OCI-LY7 (cell line): ENCODE results near the gene FAM200A. TPM values are rescaled to one million over a fixed set of nuclear protein-coding genes. Genes with fewer than 3 reads are reported as not detected.

Experiments
- BruUV-seq: library from RNA; stranded (reverse); fragments of 400-500 nt; replicated peaks from 2 replicates; lab custom pipeline; 2021; lab: Mats Ljungman, UMichigan
- CTCF ChIA-PET: fragments of 300-600 bp; sonication (Branson Sonifier 250); formaldehyde crosslinking; loops from one replicate; lab custom pipeline; 2022; ENCODE audit warnings: antibody characterized with exemption; ENCODE audit not compliant: unreplicated experiment; lab: Charles Lee
- POLR2A ChIA-PET: fragments of 300-600 bp; sonication (Branson Sonifier 250); formaldehyde crosslinking; loops from one replicate; lab custom pipeline; 2022; ENCODE audit warnings: antibody characterized with exemption; lab: Charles Lee
- DNase-seq: peaks from one replicate; pipeline ENCODE4 v3.0.0-alpha.2; 2015; ENCODE audit warnings: low spot score
- H2AFZ ChIP-seq: fragments of 200-600 bp; sonication (generic), shearing (Covaris generic); 2 replicates; pipeline ENCODE4 v1.6.1; 2014; ENCODE audit warnings: mild to moderate bottlenecking, antibody characterized with exemption, low read length, moderate library complexity
- H3K27ac ChIP-seq: fragments of 200-600 bp; sonication (generic); 2 replicates; pipeline ENCODE4 v1.5.1; 2014; ENCODE audit warnings: mixed run types, low read depth, mild to moderate bottlenecking, moderate library complexity, low read length, inconsistent platforms; ENCODE audit not compliant: poor library complexity, severe bottlenecking
- H3K36me3 ChIP-seq: fragments of 200-600 bp; sonication (generic); 2 replicates; pipeline ENCODE4 v1.6.1; 2014; ENCODE audit warnings: mild to moderate bottlenecking, antibody characterized with exemption, low read length, moderate library complexity, mixed read lengths; ENCODE audit not compliant: insufficient read depth
- H3K4me1 ChIP-seq: fragments of 200-600 bp; sonication (generic); 2 replicates; pipeline ENCODE4 v1.5.1; 2014; ENCODE audit warnings: mild to moderate bottlenecking, low read length; ENCODE audit not compliant: insufficient read depth, poor library complexity, severe bottlenecking
- H3K4me2 ChIP-seq: fragments of 200-600 bp; sonication (generic); 2 replicates; pipeline ENCODE4 v1.6.1; 2014; ENCODE audit warnings: mild to moderate bottlenecking, low read length
- H3K4me3 ChIP-seq: fragments of 200-600 bp; sonication (generic); 2 replicates; pipeline ENCODE4 v1.5.1; 2014; ENCODE audit warnings: mild to moderate bottlenecking, low read depth, low read length; ENCODE audit not compliant: poor library complexity, severe bottlenecking
- H3K79me2 ChIP-seq: fragments of 200-600 bp; sonication (generic); 2 replicates; pipeline ENCODE4 v1.6.1; 2016; ENCODE audit warnings: low read depth, mild to moderate bottlenecking, low read length, moderate library complexity, mixed read lengths; ENCODE audit not compliant: insufficient read depth
- H3K9me2 ChIP-seq: fragments of 200-600 bp; sonication (generic); 2 replicates; pipeline ENCODE4 v1.6.1; 2016; ENCODE audit warnings: mild to moderate bottlenecking, low read length, mixed read lengths; ENCODE audit not compliant: insufficient read depth
- H3K9me3 ChIP-seq: fragments of 200-600 bp; sonication (generic); 2 replicates; pipeline ENCODE4 v1.6.1; 2014; ENCODE audit warnings: mild to moderate bottlenecking, mixed run types, low read length, mixed read lengths
- H4K20me1 ChIP-seq: fragments of 200-600 bp; sonication (generic); 2 replicates; pipeline ENCODE4 v1.6.1; 2014; ENCODE audit warnings: mild to moderate bottlenecking, antibody characterized with exemption, low read length, moderate library complexity, mixed read lengths; ENCODE audit not compliant: insufficient read depth
- EZH2phosphoT487 ChIP-seq: fragments of 200-600 bp; sonication (generic); IDR thresholded peaks from 2 replicates; pipeline ENCODE4 v1.6.1; 2018; ENCODE audit warnings: low read depth, borderline replicate concordance, mild to moderate bottlenecking, mixed run types, antibody characterized with exemption, low read length, moderate library complexity, mixed read lengths
- intact Hi-C: fragments of 100-400 bp; cut with micrococcal nuclease; formaldehyde crosslinking; loops from one replicate; pipeline ENCODE4 v1.10.0; 2022; ENCODE audit not compliant: unreplicated experiment
- total RNA-seq, 2 experiments: library from RNA; depleted of rRNA in 1 of 2; stranded (reverse); fragments of >200 nt in 1 of 2; shearing (Covaris generic) in 1 of 2; gene quantifications; 2 replicates each; pipeline ENCODE4 v1.2.3, GENCODE V29; 2014 to 2022
- TF ChIP-seq, protein P1 (sequence below): fragments of 200-600 bp; sonication (generic); conservative IDR thresholded peaks from 2 replicates; pipeline ENCODE4 v1.5.1; 2014; ENCODE audit warnings: mild to moderate bottlenecking, antibody characterized with exemption, low read length, moderate library complexity, mixed read lengths

FAM200A gene
- total RNA-seq, 2 experiments from 2014 or later = 5.5 to 7.3 TPM

DNA sequence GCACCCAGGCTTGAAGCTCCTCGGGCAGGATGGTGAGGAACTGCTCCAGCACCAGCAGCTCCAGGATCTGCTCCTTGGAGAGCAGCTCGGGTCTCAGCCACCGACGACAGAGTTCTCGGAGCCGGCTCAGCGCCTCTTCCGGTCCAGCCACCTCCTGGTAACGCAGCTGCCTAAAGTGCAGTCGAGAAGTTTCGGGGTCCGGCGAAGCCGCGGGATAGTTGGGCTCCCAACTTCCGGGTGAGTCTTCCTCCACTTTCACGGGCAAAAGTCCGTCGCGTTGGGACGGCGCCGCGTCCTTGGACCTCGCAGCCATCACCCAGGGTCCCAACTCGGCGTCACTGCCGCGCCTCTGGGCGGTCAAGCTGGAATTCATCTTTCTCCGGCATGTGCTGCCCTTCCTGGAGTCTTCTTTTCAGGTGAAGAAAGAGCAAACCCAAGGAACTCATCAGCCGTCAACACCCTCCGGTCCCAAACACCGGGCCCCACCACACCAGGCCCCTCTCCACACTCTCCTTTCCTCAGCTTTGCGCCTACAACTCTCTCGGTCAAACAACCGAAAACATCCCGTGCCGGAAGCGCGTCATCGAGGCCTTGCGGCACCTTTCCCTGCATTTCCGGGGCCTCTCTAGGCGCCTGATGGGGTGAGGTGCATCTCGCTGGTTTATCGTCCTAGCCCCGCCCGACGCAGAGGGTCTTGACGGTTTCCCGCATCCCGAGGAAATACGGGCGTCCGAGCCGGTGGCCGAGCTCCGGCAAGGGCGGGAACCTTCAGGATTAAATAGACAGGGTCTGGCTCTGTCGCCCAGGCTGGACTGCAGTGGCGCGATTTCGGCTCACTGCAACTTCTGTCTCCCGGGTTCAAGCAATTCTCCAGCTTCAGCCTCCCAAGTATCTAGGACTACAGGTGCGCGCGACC is 51.9 kb downstream of the FAM200A start, which contains the start of gene ZNF394:
ZNF394 (minus strand) TSS at position 561 of the 916 bp plus-strand sequence; CDS start at position 373, 188 bp downstream.
- peak; percentile 93 for DNase-seq
- POLR2A ChIA-PET = interaction anchor here (0.7 to 1.6 kb wide), 5 partner anchors 9 to 260 kb away, joined by 3 to 7 read pairs (median 3); partner anchors contain the start of genes ATP5MF and ZNF655
- Histone ChIP-seq H3K79me2 (peaks cover 47% of the 10 kb centered on the region), H3K9me2 (no peaks in the 10 kb centered on the region), H3K27ac (peak within 1 kb of the TSS; percentile 79), H2AFZ (peak within 1 kb of the TSS; percentile 90), H3K36me3 (peaks cover 40% of the 10 kb centered on the region), H3K4me1 (peaks cover 14% of the 10 kb centered on the region), H4K20me1 (peaks cover 15% of the 10 kb centered on the region), H3K4me3 (peak within 1 kb of the TSS; percentile 90), H3K4me2 (peak within 1 kb of the TSS; percentile 100), H3K9me3 (peaks cover 6% of the 10 kb centered on the region; the same call in 1 of the 2 replicates)
- CTCF ChIA-PET = interaction anchor here (0.6 kb wide), 1 partner anchor 1195 kb away, joined by 3 read pairs; no protein-coding TSS in a partner anchor
- BruUV-seq = TSS peak; percentile 85
- TF ChIP-seq, protein P1, sequence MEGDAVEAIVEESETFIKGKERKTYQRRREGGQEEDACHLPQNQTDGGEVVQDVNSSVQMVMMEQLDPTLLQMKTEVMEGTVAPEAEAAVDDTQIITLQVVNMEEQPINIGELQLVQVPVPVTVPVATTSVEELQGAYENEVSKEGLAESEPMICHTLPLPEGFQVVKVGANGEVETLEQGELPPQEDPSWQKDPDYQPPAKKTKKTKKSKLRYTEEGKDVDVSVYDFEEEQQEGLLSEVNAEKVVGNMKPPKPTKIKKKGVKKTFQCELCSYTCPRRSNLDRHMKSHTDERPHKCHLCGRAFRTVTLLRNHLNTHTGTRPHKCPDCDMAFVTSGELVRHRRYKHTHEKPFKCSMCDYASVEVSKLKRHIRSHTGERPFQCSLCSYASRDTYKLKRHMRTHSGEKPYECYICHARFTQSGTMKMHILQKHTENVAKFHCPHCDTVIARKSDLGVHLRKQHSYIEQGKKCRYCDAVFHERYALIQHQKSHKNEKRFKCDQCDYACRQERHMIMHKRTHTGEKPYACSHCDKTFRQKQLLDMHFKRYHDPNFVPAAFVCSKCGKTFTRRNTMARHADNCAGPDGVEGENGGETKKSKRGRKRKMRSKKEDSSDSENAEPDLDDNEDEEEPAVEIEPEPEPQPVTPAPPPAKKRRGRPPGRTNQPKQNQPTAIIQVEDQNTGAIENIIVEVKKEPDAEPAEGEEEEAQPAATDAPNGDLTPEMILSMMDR = no peak
- no peak for TF ChIP-seq EZH2phosphoT487
- intact Hi-C loops = loop anchor here (1.0 to 5.0 kb wide), 2 partner anchors 28 to 123 kb away; partner anchors contain the start of gene ZNF789

DNA sequence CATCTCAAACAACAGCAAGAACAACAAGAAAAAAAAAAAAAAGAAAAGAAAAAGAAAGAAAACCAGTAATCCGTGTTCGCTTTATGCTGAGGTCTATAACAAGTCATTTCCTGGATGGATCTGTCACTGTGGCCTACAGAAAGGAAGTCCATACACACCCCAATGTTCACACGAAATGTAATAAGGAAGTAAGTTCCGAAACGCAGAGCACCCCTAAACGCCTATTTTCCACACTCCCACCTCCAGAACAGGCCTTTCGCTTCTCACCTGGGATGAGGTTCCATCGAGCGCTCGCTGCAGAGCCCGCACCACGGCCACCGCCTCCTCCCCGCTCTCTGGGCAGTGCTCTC is 52.6 kb downstream of the FAM200A start:
- intact Hi-C loops = loop anchor here (5.0 kb wide), 1 partner anchor 122 kb away; no protein-coding TSS in a partner anchor
- peaks cover 14% of the 10 kb centered on the region for H3K4me1 ChIP-seq
- H3K79me2 ChIP-seq = peaks cover 52% of the 10 kb centered on the region
- peaks cover 6% of the 10 kb centered on the region; the same call in 1 of the 2 replicates for H3K9me3 ChIP-seq
- ChIA-PET POLR2A (interaction anchor here (0.9 to 1.6 kb wide), 2 partner anchors 8 to 26 kb away, joined by 3 read pairs; no protein-coding TSS in a partner anchor), CTCF (no interaction called here)
- peak overlapping the region; percentile 90; the same call in 1 of the 2 replicates for H2AFZ ChIP-seq
- no peaks in the 10 kb centered on the region for H3K9me2 ChIP-seq
- peak overlapping the region; percentile 100 for H3K4me2 ChIP-seq
- peak; percentile 24 for DNase-seq
- peak overlapping the region; percentile 90 for H3K4me3 ChIP-seq
- peaks cover 46% of the 10 kb centered on the region for H3K36me3 ChIP-seq
- H4K20me1 ChIP-seq = peaks cover 15% of the 10 kb centered on the region
- BruUV-seq = no TSS peak
- TF ChIP-seq EZH2phosphoT487 = no peak
- TF ChIP-seq, protein P1 = no peak
- peak overlapping the region; percentile 79 for H3K27ac ChIP-seq
